ENCODE results near the gene CLSTN3. TPM values are rescaled to one million over a fixed set of nuclear protein-coding genes. Genes with fewer than 3 reads are reported as not detected.

CLSTN3 gene
- total and polyA plus RNA-seq, 10 of the 15 experiments (the other 5 are each of a cell fraction or from before 2014, with no cell fraction given), result 0.09 to 35.9 (median 11.3) TPM

GRCh38 chr12:7205091-7205490, 74.9 kb downstream of the CLSTN3 start:
- SMC1A ChIA-PET (ENCODE audit: uncharacterized antibody, unreplicated experiment), result interaction anchor here (0.7 kb wide), 1 partner anchor 10 kb away, joined by 3 read pairs; no protein-coding TSS in a partner anchor
- no peak for ATAC-seq
- H2AFZ ChIP-seq (ENCODE audit: control insufficient read depth, low read depth, low read length), result no peak overlapping the region
- in situ Hi-C loops (cut with MboI) (no loop called here), intact Hi-C loops (cut with micrococcal nuclease; ENCODE audit: unreplicated experiment) (no loop called here)
- no peak overlapping the region for H3K9ac ChIP-seq (ENCODE audit: control insufficient read depth, insufficient read depth, low read length)
- TF ChIP-seq HSF1 (IDR thresholded peaks at IDR 0.05; ENCODE audit: low read depth, low read length) (no peak), RUNX3 (IDR thresholded peaks at IDR 0.05; ENCODE audit: low read length) (no peak), RFX5 (IDR thresholded peaks at IDR 0.05; ENCODE audit: low read depth, low read length) (no peak), NFXL1 (IDR thresholded peaks at IDR 0.05; ENCODE audit: borderline replicate concordance) (no peak)
- no peak for DNase-seq (ENCODE audit: low read depth, low spot score)
- TSS peak; percentile 18 for BruUV-seq (replicated peaks)
- H3K4me2 ChIP-seq (ENCODE audit: control insufficient read depth, insufficient read depth), result no peak overlapping the region
- no peak overlapping the region for H3K4me3 ChIP-seq
- peaks cover 16 to 32% of the 10 kb centered on the region in 2 experiments for H3K36me3 ChIP-seq (ENCODE audit: control insufficient read depth in 2 of 2, insufficient read depth in 2 of 2, low read length in 1 of 2)
- H3K27me3 ChIP-seq (replicated peaks in 1 of 2; ENCODE audit: control insufficient read depth in 2 of 2, insufficient read depth in 2 of 2, low read length in 1 of 2), result no peaks in the 10 kb centered on the region
- H3K4me1 ChIP-seq (ENCODE audit: control insufficient read depth, insufficient read depth, low read length), result no peaks in the 10 kb centered on the region
- no peaks in the 10 kb centered on the region for H4K20me1 ChIP-seq (ENCODE audit: control insufficient read depth, insufficient read depth)
- H3K9me3 ChIP-seq (replicated peaks; ENCODE audit: control insufficient read depth, insufficient read depth, low read length), result no peaks in the 10 kb centered on the region; the same call in 2 of the 3 replicates
- POLR2A ChIA-PET, result interaction anchor here (1.2 kb wide), 1 partner anchor 11 kb away, joined by 3 read pairs; no protein-coding TSS in a partner anchor
- no peak for FAIRE-seq
- H3K79me2 ChIP-seq (ENCODE audit: control insufficient read depth, insufficient read depth, low read length), result no peaks in the 10 kb centered on the region
- RAD21 ChIA-PET (ENCODE audit: unreplicated experiment), result no interaction called here
- no peak overlapping the region for H3K27ac ChIP-seq (ENCODE audit: control insufficient read depth, insufficient read depth)
- CTCF ChIA-PET, result no interaction called here

GRCh38 chr12:7206691-7207090, 76.5 kb downstream of the CLSTN3 start:
- H3K27ac ChIP-seq (ENCODE audit: control insufficient read depth, insufficient read depth), result no peak overlapping the region
- peaks cover 19 to 36% of the 10 kb centered on the region in 2 experiments for H3K36me3 ChIP-seq (ENCODE audit: control insufficient read depth in 2 of 2, insufficient read depth in 2 of 2, low read length in 1 of 2)
- ATAC-seq (no peak), DNase-seq (ENCODE audit: low read depth, low spot score) (no peak), FAIRE-seq (no peak)
- H3K9me3 ChIP-seq (replicated peaks; ENCODE audit: control insufficient read depth, insufficient read depth, low read length), result no peaks in the 10 kb centered on the region; the same call in 2 of the 3 replicates
- RAD21 ChIA-PET (ENCODE audit: unreplicated experiment), result no interaction called here
- H2AFZ ChIP-seq (ENCODE audit: control insufficient read depth, low read depth, low read length), result no peak overlapping the region
- no peaks in the 10 kb centered on the region for H3K79me2 ChIP-seq (ENCODE audit: control insufficient read depth, insufficient read depth, low read length)
- no peaks in the 10 kb centered on the region for H4K20me1 ChIP-seq (ENCODE audit: control insufficient read depth, insufficient read depth)
- CTCF ChIA-PET, result interaction anchor here (0.6 kb wide), 1 partner anchor 457 kb away, joined by 3 read pairs; no protein-coding TSS in a partner anchor
- H3K27me3 ChIP-seq (replicated peaks in 1 of 2; ENCODE audit: control insufficient read depth in 2 of 2, insufficient read depth in 2 of 2, low read length in 1 of 2), result no peaks in the 10 kb centered on the region
- no peak overlapping the region for H3K4me2 ChIP-seq (ENCODE audit: control insufficient read depth, insufficient read depth)
- no peak overlapping the region for H3K4me3 ChIP-seq
- POLR2A ChIA-PET, result no interaction called here
- intact Hi-C loops (cut with micrococcal nuclease; ENCODE audit: unreplicated experiment) (no loop called here), in situ Hi-C loops (cut with MboI) (no loop called here)
- SMC1A ChIA-PET (ENCODE audit: uncharacterized antibody, unreplicated experiment), result no interaction called here
- BruUV-seq (replicated peaks), result no TSS peak
- TF ChIP-seq ESRRA (IDR thresholded peaks at IDR 0.05; ENCODE audit: low read length) (no peak), BRCA1 (IDR thresholded peaks at IDR 0.05; ENCODE audit: low read depth, low read length) (no peak), ZNF274 (IDR thresholded peaks at IDR 0.05; ENCODE audit: insufficient read depth, insufficient read length) (no peak), CBX3 (IDR thresholded peaks at IDR 0.05; ENCODE audit: borderline replicate concordance, low read depth) (no peak), LARP7 (IDR thresholded peaks at IDR 0.05) (no peak), MEF2B (IDR thresholded peaks at IDR 0.05; ENCODE audit: partially characterized antibody, poor library complexity, severe bottlenecking) (no peak), USF2 (IDR thresholded peaks at IDR 0.05; ENCODE audit: borderline replicate concordance, low read depth, low read length) (no peak)
- 2% methylated on average over 3 of the region's 3 CpGs for WGBS (ENCODE audit: insufficient coverage, insufficient replicate concordance, low lambda C conversion rate, missing lambda C conversion rate)
- H3K4me1 ChIP-seq (ENCODE audit: control insufficient read depth, insufficient read depth, low read length), result no peaks in the 10 kb centered on the region
- no peak overlapping the region for H3K9ac ChIP-seq (ENCODE audit: control insufficient read depth, insufficient read depth, low read length)
